Right lobe of liver (tissue), 4 donors: ENCODE results near the gene TUBGCP5.

Experiments used
- CTCF ChIP-seq, 4 donors: fragments of 200-600 bp in 3 of 4; fragments of 450-650 bp in 1 of 4; IDR thresholded peaks; one replicate each; pipeline versions ENCODE4 v1.5.1 to v1.8.0; 2016 to 2022; ENCODE audit warnings: antibody characterized with exemption in 4 of 4, mild to moderate bottlenecking in 2 of 4
- POLR2A ChIP-seq: fragments of 450-650 bp; IDR thresholded peaks from one replicate; pipeline ENCODE4 v1.6.1; 2017; ENCODE audit warnings: antibody characterized with exemption, mild to moderate bottlenecking
- donor health status: DM: no; HTN: no; CAD: no.
- donor health status: DM: no; HTN: no; CAD: no.
- donor health status: DM: no; HTN: yes; CAD: no.

- TF ChIP-seq CTCF (IDR thresholded peaks at IDR 0.05) (no peak), POLR2A (no peak)
These were observed 24.9 kb downstream of the TUBGCP5 start for GRCh38 chr15:23014394-23015000.
